Gastrocnemius medialis (tissue), 4 donors: Measurements from ENCODE around the gene F11. TPM values are rescaled to one million over a fixed set of nuclear protein-coding genes. Genes with fewer than 3 reads are reported as not detected.
"Not testable (repeated sequence)": the region's sequence is repeated elsewhere in the genome, so short reads cannot be mapped to it uniquely, and the experiment has no call there.

Experiments
- ATAC-seq, 2 donors: fragments of 150-250 bp; one replicate each; pipeline ENCODE4 v1.9.1; 2016
- DNase-seq, 2 donors: peaks; one replicate each; pipeline ENCODE4 v3.0.0-alpha.2; 2019
- H3K27ac ChIP-seq, 4 donors: fragments of 200-600 bp; sonication (generic); 1 replicate in 1 of 4; 2 replicates in 3 of 4; pipeline ENCODE4 v1.5.1; 2016 to 2018; ENCODE audit warnings: mild to moderate bottlenecking in 2 of 4, moderate library complexity in 1 of 4
- H3K27me3 ChIP-seq, 3 donors: fragments of 200-600 bp; sonication (generic) in 2 of 3; 1 replicate in 1 of 3; 2 replicates in 2 of 3; pipeline versions ENCODE4 v1.5.1 to v1.6.0; 2016 to 2019; ENCODE audit warnings: mild to moderate bottlenecking in 1 of 3, moderate library complexity in 1 of 3
- H3K36me3 ChIP-seq, 2 donors: fragments of 200-600 bp; sonication (generic) in 1 of 2; one replicate each; pipeline ENCODE4 v1.5.1; 2017 to 2018
- H3K4me1 ChIP-seq, 2 donors: fragments of 200-600 bp; sonication (generic) in 1 of 2; one replicate each; pipeline ENCODE4 v1.5.1; 2016 to 2017; ENCODE audit warnings: mild to moderate bottlenecking in 2 of 2
- H3K4me3 ChIP-seq, 4 donors: fragments of 200-600 bp; sonication (generic) in 3 of 4; 1 replicate in 1 of 4; 2 replicates in 3 of 4; pipeline ENCODE4 v1.5.1; 2016 to 2019; ENCODE audit warnings: mild to moderate bottlenecking in 2 of 4
- H3K9me3 ChIP-seq, 3 donors: fragments of 200-600 bp; sonication (generic) in 2 of 3; 1 replicate in 1 of 3; 2 replicates in 2 of 3; pipeline ENCODE4 v1.5.1; 2016 to 2019
- POLR2A ChIP-seq, 2 donors: fragments of 450-650 bp; IDR thresholded peaks; one replicate each; pipeline ENCODE4 v1.6.1; 2017; ENCODE audit warnings: antibody characterized with exemption in 2 of 2, mild to moderate bottlenecking in 2 of 2, moderate library complexity in 2 of 2
- in situ Hi-C, 4 donors: fragments of 200-750 bp; cut with MboI; loops; one replicate each; pipeline versions ENCODE4 v1.15.0 to v1.8.0; 2017; ENCODE audit warnings: low sequenced_read_pairs in 4 of 4
- intact Hi-C: fragments of 100-400 bp; cut with DNase I; formaldehyde crosslinking; loops from one replicate; pipeline ENCODE4 v1.15.1; 2023; ENCODE audit warnings: low total_unique reads
- total RNA-seq, 4 donors: library from RNA; depleted of rRNA; stranded (reverse); fragments of >200 nt; gene quantifications; one replicate each; pipeline versions ENCODE4 v1.1.0 to v1.2.3, GENCODE V29; 2016
- TF ChIP-seq, protein P1 (sequence below), 5 experiments: fragments of 450-650 bp in 3 of 5; fragments of 200-600 bp in 2 of 5; sonication (generic) in 2 of 5; IDR thresholded peaks in 4 of 5; conservative IDR thresholded peaks in 1 of 5; 1 replicate in 4 of 5; 2 replicates in 1 of 5; pipeline ENCODE4 v1.5.1; 2016 to 2019; ENCODE audit warnings: antibody characterized with exemption in 5 of 5, mild to moderate bottlenecking in 3 of 5, moderate library complexity in 3 of 5

The F11 gene
- total RNA-seq, 4 donors from 2014 or later = 0.22 TPM; not detected in 3

DNA sequence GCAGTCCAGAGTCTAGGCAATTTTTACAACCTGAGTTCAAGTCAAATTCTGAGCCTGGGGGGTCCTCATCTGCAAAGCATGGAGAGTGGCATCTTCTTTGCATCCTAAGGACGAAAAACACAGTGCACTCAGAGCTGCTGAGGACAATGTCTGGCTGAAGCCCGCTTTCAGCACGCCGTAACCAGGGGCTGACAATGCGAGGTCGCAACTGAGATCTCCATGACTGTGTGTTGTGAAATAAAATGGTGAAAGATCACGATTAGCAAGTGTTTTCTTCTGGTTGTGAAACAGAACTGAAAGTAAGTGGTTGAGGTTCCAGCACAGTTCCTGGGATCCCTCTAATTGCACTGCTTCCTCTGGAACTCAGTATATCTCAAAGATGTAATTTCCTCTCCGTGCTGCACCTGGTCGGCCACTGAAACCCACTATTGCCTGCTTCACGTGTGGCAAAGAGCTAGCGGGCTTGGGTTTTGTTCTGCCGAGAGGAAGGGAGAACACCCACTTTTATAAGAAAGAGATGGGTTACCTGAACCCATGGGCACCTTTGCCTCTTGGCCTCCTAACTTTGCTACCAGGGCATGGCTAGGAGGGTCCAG lies 7.7 kb upstream of the F11 start:
- H3K4me3 ChIP-seq = no peak overlapping the region
- intact Hi-C loops (no loop called here), in situ Hi-C loops (no loop called here)
- H3K9me3 ChIP-seq = no peaks in the 10 kb centered on the region
- no peak for TF ChIP-seq POLR2A (IDR thresholded peaks at IDR 0.05)
- TF ChIP-seq, protein P1, sequence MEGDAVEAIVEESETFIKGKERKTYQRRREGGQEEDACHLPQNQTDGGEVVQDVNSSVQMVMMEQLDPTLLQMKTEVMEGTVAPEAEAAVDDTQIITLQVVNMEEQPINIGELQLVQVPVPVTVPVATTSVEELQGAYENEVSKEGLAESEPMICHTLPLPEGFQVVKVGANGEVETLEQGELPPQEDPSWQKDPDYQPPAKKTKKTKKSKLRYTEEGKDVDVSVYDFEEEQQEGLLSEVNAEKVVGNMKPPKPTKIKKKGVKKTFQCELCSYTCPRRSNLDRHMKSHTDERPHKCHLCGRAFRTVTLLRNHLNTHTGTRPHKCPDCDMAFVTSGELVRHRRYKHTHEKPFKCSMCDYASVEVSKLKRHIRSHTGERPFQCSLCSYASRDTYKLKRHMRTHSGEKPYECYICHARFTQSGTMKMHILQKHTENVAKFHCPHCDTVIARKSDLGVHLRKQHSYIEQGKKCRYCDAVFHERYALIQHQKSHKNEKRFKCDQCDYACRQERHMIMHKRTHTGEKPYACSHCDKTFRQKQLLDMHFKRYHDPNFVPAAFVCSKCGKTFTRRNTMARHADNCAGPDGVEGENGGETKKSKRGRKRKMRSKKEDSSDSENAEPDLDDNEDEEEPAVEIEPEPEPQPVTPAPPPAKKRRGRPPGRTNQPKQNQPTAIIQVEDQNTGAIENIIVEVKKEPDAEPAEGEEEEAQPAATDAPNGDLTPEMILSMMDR (IDR thresholded peaks at IDR 0.05 in 4 of 5, conservative IDR thresholded peaks at IDR 0.05 in 1 of 5) = no peak
- no peak overlapping the region for H3K27ac ChIP-seq
- H3K36me3 ChIP-seq = no peaks in the 10 kb centered on the region
- H3K27me3 ChIP-seq = no peaks in the 10 kb centered on the region
- no peak for ATAC-seq
- no peak for DNase-seq
- peaks cover 0 to 4% of the 10 kb centered on the region in 2 donors for H3K4me1 ChIP-seq

DNA sequence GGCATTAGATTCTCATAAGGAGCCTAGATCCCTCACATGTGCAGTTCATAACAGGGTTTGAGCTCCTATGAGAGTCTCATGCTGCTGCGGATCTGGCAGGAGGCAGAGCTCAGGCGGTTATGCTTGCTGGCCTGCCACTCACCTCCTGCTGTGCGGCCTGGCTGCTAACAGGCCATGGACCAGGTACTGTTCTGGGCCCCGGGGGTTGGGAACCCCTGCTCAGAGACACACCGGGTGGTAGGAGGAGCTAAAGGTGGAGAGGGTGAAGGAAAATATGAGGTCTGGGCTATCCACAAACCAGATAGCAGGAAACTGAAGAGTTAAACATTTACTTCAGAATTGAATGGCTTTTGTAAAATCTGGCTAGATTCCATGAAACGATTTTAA lies 5.9 kb upstream of the F11 start:
- intact Hi-C loops = no loop called here
- Histone ChIP-seq H3K4me3 (no peak overlapping the region), H3K9me3 (no peaks in the 10 kb centered on the region), H3K36me3 (no peaks in the 10 kb centered on the region), H3K4me1 (peaks cover 0 to 4% of the 10 kb centered on the region in 2 donors), H3K27ac (no peak overlapping the region), H3K27me3 (no peaks in the 10 kb centered on the region)
- DNase-seq (no peak), ATAC-seq (no peak)
- in situ Hi-C loops = no loop called here
- TF ChIP-seq, protein P1 (IDR thresholded peaks at IDR 0.05 in 4 of 5, conservative IDR thresholded peaks at IDR 0.05 in 1 of 5) = no peak
- no peak for TF ChIP-seq POLR2A (IDR thresholded peaks at IDR 0.05)

DNA sequence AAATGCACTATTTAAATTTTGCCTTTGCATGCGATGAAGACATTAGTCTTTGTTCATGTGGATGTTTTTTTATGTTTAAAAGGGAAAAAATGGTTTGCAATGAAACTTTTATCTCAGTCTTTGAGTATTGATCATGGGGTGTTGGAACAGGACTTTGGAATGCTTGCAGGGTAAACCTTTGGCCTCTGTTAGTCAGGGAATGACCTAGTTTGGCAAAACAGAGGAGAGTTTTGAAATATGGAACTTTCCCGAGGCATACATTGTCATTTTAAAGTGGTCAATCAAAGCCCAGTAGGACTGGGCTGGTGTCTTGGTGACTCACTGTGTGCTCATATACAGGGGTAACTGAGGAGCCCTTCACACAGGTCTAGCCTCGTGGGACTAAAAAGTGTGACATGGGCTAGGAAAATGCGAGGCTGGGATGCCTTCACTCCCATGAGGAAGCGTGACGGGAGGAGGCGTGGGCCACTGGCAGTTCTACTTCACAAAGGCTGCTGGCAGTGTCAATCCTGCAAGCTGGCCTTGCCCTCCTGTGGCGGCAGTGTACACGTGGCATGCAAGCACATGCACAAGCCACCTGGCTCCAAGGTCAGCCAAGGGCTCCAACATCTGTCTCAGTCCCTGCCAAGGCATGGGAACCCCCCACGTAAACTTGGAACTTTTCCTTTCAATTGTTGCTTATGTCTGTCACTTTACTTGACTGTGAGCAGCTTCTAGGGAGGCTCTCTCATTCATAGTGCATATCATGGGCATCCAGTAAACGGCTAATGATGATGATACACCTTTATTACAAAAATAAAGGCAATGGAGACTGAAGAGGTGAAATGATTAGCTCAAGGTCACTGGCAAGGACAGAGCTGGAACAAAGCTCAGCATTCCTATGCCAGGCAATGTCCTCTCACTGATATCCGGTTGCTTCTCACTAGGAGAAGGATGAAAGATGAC lies 5.2 kb upstream of the F11 start:
- H3K9me3 ChIP-seq = no peaks in the 10 kb centered on the region
- ATAC-seq = no peak
- intact Hi-C loops (no loop called here), in situ Hi-C loops (no loop called here)
- TF ChIP-seq POLR2A (IDR thresholded peaks at IDR 0.05) = no peak
- TF ChIP-seq, protein P1 (IDR thresholded peaks at IDR 0.05 in 4 of 5, conservative IDR thresholded peaks at IDR 0.05 in 1 of 5) = no peak
- no peaks in the 10 kb centered on the region for H3K27me3 ChIP-seq
- peaks cover 0 to 4% of the 10 kb centered on the region in 2 donors for H3K4me1 ChIP-seq
- H3K36me3 ChIP-seq = no peaks in the 10 kb centered on the region
- DNase-seq = no peak
- no peak overlapping the region for H3K27ac ChIP-seq
- H3K4me3 ChIP-seq = no peak overlapping the region

DNA sequence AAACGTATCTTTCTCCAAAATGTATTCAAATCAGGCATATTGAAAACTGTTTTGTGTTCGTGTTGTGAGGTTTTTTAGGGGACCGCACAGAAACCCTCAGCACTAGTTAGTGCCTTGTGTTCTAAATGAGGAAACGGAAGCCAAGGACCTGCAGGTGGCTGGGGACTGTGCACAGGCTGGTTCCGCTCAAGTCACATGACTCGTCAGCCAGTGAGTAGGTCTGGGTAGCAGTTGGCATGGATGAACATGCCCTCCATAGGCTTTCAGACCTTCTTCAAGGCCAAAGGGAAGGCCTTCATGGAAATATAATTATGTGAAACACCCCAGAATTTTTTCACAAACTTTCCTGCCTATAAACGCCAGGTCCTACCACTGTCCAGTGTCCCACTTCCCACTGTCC lies 1.3 kb upstream of the F11 start:
- H3K27ac ChIP-seq = no peak overlapping the region
- peaks cover 0 to 4% of the 10 kb centered on the region in 2 donors for H3K4me1 ChIP-seq
- intact Hi-C loops = no loop called here
- TF ChIP-seq POLR2A (IDR thresholded peaks at IDR 0.05) = no peak
- TF ChIP-seq, protein P1 (IDR thresholded peaks at IDR 0.05 in 4 of 5, conservative IDR thresholded peaks at IDR 0.05 in 1 of 5) = no peak
- no peak for DNase-seq
- in situ Hi-C loops = no loop called here
- no peaks in the 10 kb centered on the region for H3K36me3 ChIP-seq
- H3K4me3 ChIP-seq = no peak overlapping the region
- ATAC-seq = no peak
- no peaks in the 10 kb centered on the region for H3K27me3 ChIP-seq
- no peaks in the 10 kb centered on the region for H3K9me3 ChIP-seq

DNA sequence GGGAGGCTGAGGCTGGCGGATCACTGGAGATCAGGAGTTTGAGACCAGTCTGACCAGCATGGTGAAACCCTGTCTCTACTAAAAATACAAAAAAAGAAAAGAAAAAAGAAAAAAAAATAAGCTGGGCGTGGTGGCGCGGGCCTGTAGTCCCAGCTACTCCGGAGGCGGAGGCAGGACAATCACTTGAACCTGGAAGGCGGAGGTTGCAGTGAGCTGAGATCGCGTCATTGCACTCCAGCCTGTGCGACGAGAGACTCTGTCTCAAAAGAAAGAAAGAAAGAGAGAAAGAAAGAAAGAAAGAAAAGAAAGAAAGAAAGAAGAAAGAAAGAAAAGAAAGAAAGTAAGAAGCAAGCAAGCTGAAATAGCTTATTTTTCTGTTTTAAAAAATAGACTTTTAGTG lies 739 bp upstream of the F11 start:
- ATAC-seq, H3K36me3 ChIP-seq, H3K4me1 ChIP-seq, in situ Hi-C loops, H3K4me3 ChIP-seq, H3K9me3 ChIP-seq, H3K27ac ChIP-seq, intact Hi-C loops, DNase-seq, H3K27me3 ChIP-seq: not testable (repeated sequence)
